ENCODE measurements around the gene CTDSP2.

- no peak for TF ChIP-seq CTCF (IDR thresholded peaks at IDR 0.05; ENCODE audit: insufficient read depth, low read length, poor library complexity, severe bottlenecking)
- TF ChIP-seq EZH2phosphoT487 (conservative IDR thresholded peaks at IDR 0.05; ENCODE audit: low read length), result no peak
Measured at GRCh38 chr12:57893431-57894353, 47.2 kb upstream of the CTDSP2 start.

Data from SU-DHL-6 (cell line).